ENCODE results near the gene PC. TPM values are rescaled to one million over a fixed set of nuclear protein-coding genes. Genes with fewer than 3 reads are reported as not detected.

Gene PC
- total RNA-seq, 2 donors from 2014 or later = 8.0 to 12.7 TPM

GRCh38 chr11:66856496-66857233 lies 101.5 kb downstream of the PC start, which contains the start of gene LRFN4:
Gene LRFN4, plus strand, starts transcription at chr11:66857064. Its CDS starts 681 bp downstream, at chr11:66857745.
- DNase-seq (ENCODE audit: low spot score) (no peak), ATAC-seq (ENCODE audit: insufficient number of reproducible peaks, low FRiP score, low read depth) (peak; percentile 24)
- Histone ChIP-seq H3K27me3 (replicated peaks; ENCODE audit: insufficient read depth) (no peaks in the 10 kb centered on the region), H3K27ac (peak within 1 kb of the TSS; percentile 81 to 92), H3K4me1 (ENCODE audit: control insufficient read depth in 1 of 2, low read depth in 2 of 2) (peaks cover 4 to 9% of the 10 kb centered on the region in 2 donors), H3K9me3 (no peaks in the 10 kb centered on the region), H3K36me3 (no peaks in the 10 kb centered on the region), H3K4me3 (peak within 1 kb of the TSS; percentile 80)
- no peak for TF ChIP-seq CTCF (IDR thresholded peaks at IDR 0.05)

- TF ChIP-seq CTCF (IDR thresholded peaks at IDR 0.05) = no peak
- Histone ChIP-seq H3K27me3 (replicated peaks; ENCODE audit: insufficient read depth) (no peaks in the 10 kb centered on the region), H3K27ac (peak overlapping the region; percentile 81 to 92), H3K4me1 (ENCODE audit: control insufficient read depth in 1 of 2, low read depth in 2 of 2) (peaks cover 4 to 9% of the 10 kb centered on the region in 2 donors), H3K36me3 (no peaks in the 10 kb centered on the region), H3K9me3 (no peaks in the 10 kb centered on the region), H3K4me3 (peak overlapping the region; percentile 80)
- DNase-seq (ENCODE audit: low spot score) (peak; percentile 67), ATAC-seq (ENCODE audit: insufficient number of reproducible peaks, low FRiP score, low read depth) (peak; percentile 70)
Observed at GRCh38 chr11:66855574-66856495, 102.3 kb downstream of the PC start.

GRCh38 chr11:66854729-66855211 lies 103.4 kb downstream of the PC start:
- no peak overlapping the region for H3K4me3 ChIP-seq
- TF ChIP-seq CTCF (IDR thresholded peaks at IDR 0.05) = no peak
- H3K27me3 ChIP-seq (replicated peaks; ENCODE audit: insufficient read depth) = no peaks in the 10 kb centered on the region
- no peak for DNase-seq (ENCODE audit: low spot score)
- H3K4me1 ChIP-seq (ENCODE audit: control insufficient read depth in 1 of 2, low read depth in 2 of 2) = peaks cover 4 to 9% of the 10 kb centered on the region in 2 donors
- no peak overlapping the region for H3K27ac ChIP-seq
- H3K9me3 ChIP-seq = no peaks in the 10 kb centered on the region
- H3K36me3 ChIP-seq = no peaks in the 10 kb centered on the region
- no peak for ATAC-seq (ENCODE audit: insufficient number of reproducible peaks, low FRiP score, low read depth)

- DNase-seq (ENCODE audit: low spot score) (no peak), ATAC-seq (ENCODE audit: insufficient number of reproducible peaks, low FRiP score, low read depth) (no peak)
- Histone ChIP-seq H3K4me3 (no peak overlapping the region), H3K4me1 (ENCODE audit: control insufficient read depth in 1 of 2, low read depth in 2 of 2) (peaks cover 4 to 9% of the 10 kb centered on the region in 2 donors), H3K27me3 (replicated peaks; ENCODE audit: insufficient read depth) (no peaks in the 10 kb centered on the region), H3K27ac (no peak overlapping the region), H3K9me3 (no peaks in the 10 kb centered on the region), H3K36me3 (no peaks in the 10 kb centered on the region)
- no peak for TF ChIP-seq CTCF (IDR thresholded peaks at IDR 0.05)
Observed at GRCh38 chr11:66854231-66854661, 103.9 kb downstream of the PC start.

All from thoracic aorta (tissue), 2 donors.